Measurements from ENCODE around the gene CCDC171.
A peak's percentile ranks its signal among the peaks of the same experiment; 100 is the strongest.
"Not testable (repeated sequence)": the region's sequence is repeated elsewhere in the genome, so short reads cannot be mapped to it uniquely, and the experiment has no call there.

CCDC171 gene

DNA sequence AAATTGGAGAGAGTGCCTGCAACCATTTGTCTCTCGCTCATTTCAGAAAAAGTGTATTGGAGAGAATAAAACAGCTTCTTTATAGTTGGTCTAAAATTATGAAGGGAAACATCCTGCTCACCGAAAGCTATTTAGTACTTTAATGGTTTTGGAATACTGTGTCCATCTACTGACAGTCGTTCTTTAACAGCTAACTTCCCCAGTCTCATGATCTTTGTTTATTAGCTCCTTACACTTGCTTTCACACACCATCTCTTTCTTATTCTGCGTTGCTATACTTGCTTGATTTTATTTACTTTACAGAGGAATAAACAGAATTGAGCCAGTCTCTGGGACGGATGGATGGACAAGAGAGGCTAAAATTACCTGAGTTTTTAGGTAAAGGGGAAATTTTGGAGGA is 229.3 kb downstream of the CCDC171 start:
- Histone ChIP-seq H2BK5ac (ENCODE audit: low read length) (no peak overlapping the region), H3K18ac (ENCODE audit: low read length) (no peak overlapping the region), H3K23ac (ENCODE audit: low read length) (no peak overlapping the region), H4K5ac (ENCODE audit: low read length) (no peak overlapping the region), H3K79me1 (ENCODE audit: low read length) (no peaks in the 10 kb centered on the region), H3K4ac (ENCODE audit: low read depth, low read length) (no peak overlapping the region), H3K27me3 (ENCODE audit: insufficient read depth, low read length, poor library complexity) (no peaks in the 10 kb centered on the region), H2AK5ac (ENCODE audit: low read length) (no peak overlapping the region), H2BK120ac (ENCODE audit: low read depth, low read length) (no peak overlapping the region), H3K4me3 (ENCODE audit: low read length) (no peak overlapping the region), H3K4me1 (ENCODE audit: control insufficient read depth, low read depth, low read length) (no peaks in the 10 kb centered on the region), H3K36me3 (ENCODE audit: control insufficient read depth, insufficient read depth, low read length) (no peaks in the 10 kb centered on the region), H3K56ac (ENCODE audit: low read length) (no peak overlapping the region), H4K8ac (ENCODE audit: low read depth, low read length) (no peak overlapping the region), H3K9ac (ENCODE audit: low read length) (no peak overlapping the region), H2BK15ac (replicated peaks; ENCODE audit: low read depth) (no peak overlapping the region), H3K79me2 (ENCODE audit: control insufficient read depth, insufficient read depth, low read length) (no peaks in the 10 kb centered on the region), H3K27ac (ENCODE audit: low read depth, low read length) (no peak overlapping the region), H3K4me2 (ENCODE audit: low read length) (no peak overlapping the region)
- no peak for DNase-seq
- no CpG with 5 or more reads among the region's 5 CpGs for WGBS (ENCODE audit: extremely low coverage, insufficient coverage, low lambda C conversion rate)

DNA sequence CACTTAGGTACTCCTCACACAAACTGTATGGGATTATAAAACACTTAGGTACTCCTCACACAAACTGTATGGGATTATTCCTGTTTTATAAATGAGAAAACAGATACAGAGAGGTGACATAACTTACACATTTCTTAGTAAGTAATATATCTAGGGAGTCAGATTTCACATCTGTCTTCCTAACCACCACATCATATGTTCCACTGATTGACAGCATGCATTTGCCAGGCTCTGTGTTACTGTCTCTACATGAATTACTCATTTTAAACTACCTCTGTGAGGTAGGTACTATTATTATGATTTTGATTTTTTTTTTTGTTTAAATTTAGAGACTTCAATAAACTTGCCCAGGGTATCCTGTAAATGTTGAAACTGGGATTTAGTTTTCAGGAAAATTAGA is 232.7 kb downstream of the CCDC171 start:
- H3K4me3 ChIP-seq (ENCODE audit: low read length) = no peak overlapping the region
- H4K5ac ChIP-seq (ENCODE audit: low read length) = no peak overlapping the region
- no peaks in the 10 kb centered on the region for H3K4me1 ChIP-seq (ENCODE audit: control insufficient read depth, low read depth, low read length)
- no peak overlapping the region for H2BK5ac ChIP-seq (ENCODE audit: low read length)
- H3K36me3 ChIP-seq (ENCODE audit: control insufficient read depth, insufficient read depth, low read length) = no peaks in the 10 kb centered on the region
- H3K9ac ChIP-seq (ENCODE audit: low read length) = no peak overlapping the region
- no peak overlapping the region for H3K4me2 ChIP-seq (ENCODE audit: low read length)
- no peaks in the 10 kb centered on the region for H3K79me1 ChIP-seq (ENCODE audit: low read length)
- H2AK5ac ChIP-seq (ENCODE audit: low read length) = no peak overlapping the region
- no peak overlapping the region for H3K27ac ChIP-seq (ENCODE audit: low read depth, low read length)
- H2BK120ac ChIP-seq (ENCODE audit: low read depth, low read length) = no peak overlapping the region
- H3K27me3 ChIP-seq (ENCODE audit: insufficient read depth, low read length, poor library complexity) = no peaks in the 10 kb centered on the region
- H3K23ac ChIP-seq (ENCODE audit: low read length) = no peak overlapping the region
- no peak overlapping the region for H4K8ac ChIP-seq (ENCODE audit: low read depth, low read length)
- H2BK15ac ChIP-seq (replicated peaks; ENCODE audit: low read depth) = no peak overlapping the region
- H3K56ac ChIP-seq (ENCODE audit: low read length) = no peak overlapping the region
- no peak for DNase-seq
- H3K4ac ChIP-seq (ENCODE audit: low read depth, low read length) = no peak overlapping the region
- no peaks in the 10 kb centered on the region for H3K79me2 ChIP-seq (ENCODE audit: control insufficient read depth, insufficient read depth, low read length)
- H3K18ac ChIP-seq (ENCODE audit: low read length) = no peak overlapping the region

DNA sequence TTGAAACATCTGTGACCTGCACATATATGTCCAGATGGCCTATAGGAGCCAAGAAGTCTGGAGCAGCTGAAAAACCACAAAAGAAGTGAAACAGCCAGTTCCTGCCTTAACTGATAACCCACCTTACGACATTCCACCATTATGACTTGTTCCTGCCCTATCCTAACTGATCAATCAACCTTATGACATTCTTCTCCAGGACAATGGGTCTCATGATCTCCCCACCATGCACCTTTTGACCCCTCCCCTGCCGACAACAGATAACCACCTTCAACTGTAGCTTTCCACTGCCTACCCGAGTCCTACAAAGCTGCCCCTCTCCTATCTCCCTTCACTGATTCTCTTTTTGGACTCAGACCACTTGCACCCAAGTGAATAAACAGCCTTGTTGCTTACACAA is 233.8 kb downstream of the CCDC171 start:
- no peak overlapping the region for H3K4me2 ChIP-seq (ENCODE audit: low read length)
- no peaks in the 10 kb centered on the region for H3K4me1 ChIP-seq (ENCODE audit: control insufficient read depth, low read depth, low read length)
- no peak overlapping the region for H3K18ac ChIP-seq (ENCODE audit: low read length)
- no peak overlapping the region for H2BK15ac ChIP-seq (replicated peaks; ENCODE audit: low read depth)
- no peak overlapping the region for H3K27ac ChIP-seq (ENCODE audit: low read depth, low read length)
- H3K9ac ChIP-seq (ENCODE audit: low read length) = no peak overlapping the region
- H3K56ac ChIP-seq (ENCODE audit: low read length) = no peak overlapping the region
- DNase-seq = peak; percentile 69
- no peak overlapping the region for H4K8ac ChIP-seq (ENCODE audit: low read depth, low read length)
- H2BK5ac ChIP-seq (ENCODE audit: low read length) = no peak overlapping the region
- no peaks in the 10 kb centered on the region for H3K27me3 ChIP-seq (ENCODE audit: insufficient read depth, low read length, poor library complexity)
- H2BK120ac ChIP-seq (ENCODE audit: low read depth, low read length) = no peak overlapping the region
- H3K36me3 ChIP-seq (ENCODE audit: control insufficient read depth, insufficient read depth, low read length) = no peaks in the 10 kb centered on the region
- H3K79me1 ChIP-seq (ENCODE audit: low read length) = no peaks in the 10 kb centered on the region
- no peak overlapping the region for H3K4ac ChIP-seq (ENCODE audit: low read depth, low read length)
- H3K4me3 ChIP-seq (ENCODE audit: low read length) = no peak overlapping the region
- WGBS (ENCODE audit: extremely low coverage, insufficient coverage, low lambda C conversion rate) = no CpG with 5 or more reads among the region's 3 CpGs
- H4K5ac ChIP-seq (ENCODE audit: low read length) = no peak overlapping the region
- H2AK5ac ChIP-seq (ENCODE audit: low read length) = no peak overlapping the region
- no peaks in the 10 kb centered on the region for H3K79me2 ChIP-seq (ENCODE audit: control insufficient read depth, insufficient read depth, low read length)
- H3K23ac ChIP-seq (ENCODE audit: low read length) = no peak overlapping the region

DNA sequence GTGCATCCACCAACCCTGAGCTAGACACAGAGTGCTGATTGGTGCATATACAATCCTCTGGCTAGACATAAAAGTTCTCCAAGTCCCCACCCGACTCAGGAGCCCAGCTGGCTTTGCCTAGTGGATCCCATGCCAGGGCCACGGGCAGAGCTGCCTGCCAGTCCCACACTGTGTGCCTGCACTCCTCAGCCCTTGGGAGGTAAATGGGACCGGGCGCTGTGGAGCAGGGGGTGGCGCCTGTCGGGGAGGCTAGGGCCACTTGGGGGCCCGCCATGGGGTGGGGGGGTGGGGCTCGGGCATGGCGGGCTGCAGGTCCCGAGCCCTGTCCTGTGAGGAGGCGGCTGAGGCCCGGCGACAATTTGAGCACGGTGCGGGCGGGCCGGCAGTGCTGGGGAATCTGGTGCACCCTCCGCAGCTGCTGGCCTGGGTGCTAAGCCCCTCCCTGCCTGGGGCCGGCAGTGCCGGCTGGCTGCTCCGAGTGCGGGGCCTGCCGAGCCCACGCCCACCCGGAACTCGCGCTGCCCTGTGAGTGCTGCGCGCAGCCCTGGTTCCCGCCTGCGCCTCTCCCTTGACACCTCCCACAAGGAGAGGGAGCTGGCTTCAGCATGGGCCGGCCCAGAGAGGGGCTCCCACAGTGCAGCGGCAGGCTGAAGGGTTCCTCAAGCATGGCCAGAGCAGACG is 257.5 kb downstream of the CCDC171 start:
- H3K79me2 ChIP-seq (ENCODE audit: control insufficient read depth, insufficient read depth, low read length); H3K4me3 ChIP-seq (ENCODE audit: low read length); H3K27ac ChIP-seq (ENCODE audit: low read depth, low read length); H3K4me2 ChIP-seq (ENCODE audit: low read length); H3K4ac ChIP-seq (ENCODE audit: low read depth, low read length); DNase-seq; H3K4me1 ChIP-seq (ENCODE audit: control insufficient read depth, low read depth, low read length); H2AK5ac ChIP-seq (ENCODE audit: low read length); H3K23ac ChIP-seq (ENCODE audit: low read length); H3K56ac ChIP-seq (ENCODE audit: low read length); H4K8ac ChIP-seq (ENCODE audit: low read depth, low read length); H2BK15ac ChIP-seq (replicated peaks; ENCODE audit: low read depth); H4K5ac ChIP-seq (ENCODE audit: low read length); H3K27me3 ChIP-seq (ENCODE audit: insufficient read depth, low read length, poor library complexity); H2BK120ac ChIP-seq (ENCODE audit: low read depth, low read length); H3K36me3 ChIP-seq (ENCODE audit: control insufficient read depth, insufficient read depth, low read length); H3K79me1 ChIP-seq (ENCODE audit: low read length); H3K9ac ChIP-seq (ENCODE audit: low read length); H3K18ac ChIP-seq (ENCODE audit: low read length); H2BK5ac ChIP-seq (ENCODE audit: low read length): not testable (repeated sequence)
- no CpG with 5 or more reads among the region's 34 CpGs for WGBS (ENCODE audit: extremely low coverage, insufficient coverage, low lambda C conversion rate)

DNA sequence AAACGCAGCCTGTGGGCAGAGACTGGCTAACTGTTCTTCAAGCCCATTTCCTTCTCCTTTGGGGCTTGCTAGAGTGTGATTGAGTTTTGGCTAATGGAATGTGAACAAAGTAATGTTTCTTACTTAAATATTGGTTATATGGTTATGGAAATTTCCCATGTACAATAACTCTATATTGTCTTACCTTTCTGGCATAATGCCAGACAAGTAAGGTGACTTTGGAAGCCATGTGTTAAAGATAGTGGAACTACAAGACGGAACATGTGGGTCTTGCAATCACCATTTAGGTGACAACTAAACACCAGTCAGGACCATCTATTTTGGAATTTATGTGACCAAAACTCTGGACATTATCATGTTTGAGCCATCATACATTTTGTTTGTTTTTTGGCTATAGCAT is 260.2 kb downstream of the CCDC171 start:
- Histone ChIP-seq H3K4me3 (ENCODE audit: low read length) (no peak overlapping the region), H3K9ac (ENCODE audit: low read length) (no peak overlapping the region), H4K5ac (ENCODE audit: low read length) (no peak overlapping the region), H3K18ac (ENCODE audit: low read length) (no peak overlapping the region), H3K4me2 (ENCODE audit: low read length) (no peak overlapping the region), H3K4ac (ENCODE audit: low read depth, low read length) (no peak overlapping the region), H3K79me1 (ENCODE audit: low read length) (no peaks in the 10 kb centered on the region), H3K23ac (ENCODE audit: low read length) (no peak overlapping the region), H3K4me1 (ENCODE audit: control insufficient read depth, low read depth, low read length) (no peaks in the 10 kb centered on the region), H3K27me3 (ENCODE audit: insufficient read depth, low read length, poor library complexity) (no peaks in the 10 kb centered on the region), H3K36me3 (ENCODE audit: control insufficient read depth, insufficient read depth, low read length) (no peaks in the 10 kb centered on the region), H2AK5ac (ENCODE audit: low read length) (no peak overlapping the region), H4K8ac (ENCODE audit: low read depth, low read length) (no peak overlapping the region), H2BK120ac (ENCODE audit: low read depth, low read length) (no peak overlapping the region), H2BK5ac (ENCODE audit: low read length) (no peak overlapping the region), H2BK15ac (replicated peaks; ENCODE audit: low read depth) (no peak overlapping the region), H3K56ac (ENCODE audit: low read length) (no peak overlapping the region), H3K79me2 (ENCODE audit: control insufficient read depth, insufficient read depth, low read length) (no peaks in the 10 kb centered on the region), H3K27ac (ENCODE audit: low read depth, low read length) (no peak overlapping the region)
- DNase-seq = no peak
- WGBS (ENCODE audit: extremely low coverage, insufficient coverage, low lambda C conversion rate) = no CpG with 5 or more reads among the region's 2 CpGs

DNA sequence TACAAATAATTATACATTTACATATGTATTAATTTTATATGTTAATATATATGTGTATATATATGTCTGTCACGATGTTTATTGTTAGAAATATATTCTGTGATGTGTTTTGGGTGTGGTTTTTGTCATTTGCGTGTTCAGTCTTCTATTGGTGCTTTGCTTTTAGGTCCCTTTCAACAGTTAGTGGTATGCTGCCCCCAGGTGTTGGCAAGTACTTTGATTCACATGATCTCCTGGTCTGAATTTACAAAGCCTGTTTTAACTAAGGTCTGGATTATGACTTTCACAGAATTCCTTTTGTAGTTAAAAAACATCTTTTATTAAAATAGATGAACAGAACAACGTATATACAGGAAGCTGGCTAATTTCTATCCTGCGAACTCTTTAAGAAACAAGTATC is 271.5 kb downstream of the CCDC171 start:
- Histone ChIP-seq H3K4me1 (ENCODE audit: control insufficient read depth, low read depth, low read length) (no peaks in the 10 kb centered on the region), H3K27ac (ENCODE audit: low read depth, low read length) (no peak overlapping the region), H3K36me3 (ENCODE audit: control insufficient read depth, insufficient read depth, low read length) (no peaks in the 10 kb centered on the region), H2BK15ac (replicated peaks; ENCODE audit: low read depth) (no peak overlapping the region), H3K18ac (ENCODE audit: low read length) (no peak overlapping the region), H4K8ac (ENCODE audit: low read depth, low read length) (no peak overlapping the region), H2BK5ac (ENCODE audit: low read length) (no peak overlapping the region), H3K27me3 (ENCODE audit: insufficient read depth, low read length, poor library complexity) (no peaks in the 10 kb centered on the region), H3K56ac (ENCODE audit: low read length) (no peak overlapping the region), H3K23ac (ENCODE audit: low read length) (no peak overlapping the region), H2BK120ac (ENCODE audit: low read depth, low read length) (no peak overlapping the region), H3K79me1 (ENCODE audit: low read length) (no peaks in the 10 kb centered on the region), H3K4me2 (ENCODE audit: low read length) (no peak overlapping the region), H3K4me3 (ENCODE audit: low read length) (no peak overlapping the region), H3K4ac (ENCODE audit: low read depth, low read length) (no peak overlapping the region), H3K79me2 (ENCODE audit: control insufficient read depth, insufficient read depth, low read length) (no peaks in the 10 kb centered on the region), H2AK5ac (ENCODE audit: low read length) (no peak overlapping the region), H4K5ac (ENCODE audit: low read length) (no peak overlapping the region), H3K9ac (ENCODE audit: low read length) (no peak overlapping the region)
- WGBS (ENCODE audit: extremely low coverage, insufficient coverage, low lambda C conversion rate) = no CpG with 5 or more reads among the region's 4 CpGs
- peak; percentile 59 for DNase-seq

Measured in mesendoderm (in vitro differentiated cells).